Gastrocnemius medialis (tissue), 4 donors: ENCODE results near the gene RPS6KB1.
"Not testable (repeated sequence)": the region's sequence is repeated elsewhere in the genome, so short reads cannot be mapped to it uniquely, and the experiment has no call there.

Source experiments
- CTCF ChIP-seq, 5 experiments: fragments of 450-650 bp in 3 of 5; fragments of 200-600 bp in 2 of 5; sonication (generic) in 2 of 5; IDR thresholded peaks in 4 of 5; conservative IDR thresholded peaks in 1 of 5; 1 replicate in 4 of 5; 2 replicates in 1 of 5; pipeline ENCODE4 v1.5.1; 2016 to 2019; ENCODE audit warnings: antibody characterized with exemption in 5 of 5, mild to moderate bottlenecking in 3 of 5, moderate library complexity in 3 of 5
- POLR2A ChIP-seq, 2 donors: fragments of 450-650 bp; IDR thresholded peaks; one replicate each; pipeline ENCODE4 v1.6.1; 2017; ENCODE audit warnings: antibody characterized with exemption in 2 of 2, mild to moderate bottlenecking in 2 of 2, moderate library complexity in 2 of 2

- not testable (repeated sequence) for TF ChIP-seq CTCF (IDR thresholded peaks at IDR 0.05 in 4 of 5, conservative IDR thresholded peaks at IDR 0.05 in 1 of 5); POLR2A (IDR thresholded peaks at IDR 0.05)
Observed at GRCh38 chr17:59930121-59930520, 37.2 kb downstream of the RPS6KB1 start.
